ENCODE data around the gene PIGS.
"Not testable (repeated sequence)": the region's sequence is repeated elsewhere in the genome, so short reads cannot be mapped to it uniquely, and the experiment has no call there.

PIGS gene

GRCh38 chr17:28571361-28572122 lies at the start of gene PIGS:
TSS of gene PIGS (minus strand) at chr17:28571524. CDS start at chr17:28571496, 28 bp downstream.
- peak; percentile 87 for DNase-seq

GRCh38 chr17:28620010-28620409 lies 48.7 kb upstream of the PIGS start:
- no peak for DNase-seq

DNA sequence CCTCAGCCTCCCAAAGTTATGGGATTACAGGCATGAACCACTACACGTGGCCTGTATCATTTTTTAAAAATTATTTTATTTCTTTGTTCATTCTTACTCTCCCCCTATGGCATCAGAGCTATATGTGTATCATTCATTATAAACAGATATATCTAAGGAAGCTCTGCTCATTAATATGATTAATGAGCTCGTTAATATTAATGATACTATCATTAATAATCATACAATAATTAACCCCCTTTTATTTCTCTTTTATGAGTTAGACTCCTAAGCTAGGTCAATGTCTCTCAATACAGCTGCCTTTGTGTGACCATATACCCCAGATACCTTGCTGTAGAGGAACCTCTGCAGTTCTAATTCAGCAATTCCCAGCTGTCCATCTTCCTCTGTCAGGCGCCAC lies 47.1 kb upstream of the PIGS start:
- no peak for DNase-seq

DNA sequence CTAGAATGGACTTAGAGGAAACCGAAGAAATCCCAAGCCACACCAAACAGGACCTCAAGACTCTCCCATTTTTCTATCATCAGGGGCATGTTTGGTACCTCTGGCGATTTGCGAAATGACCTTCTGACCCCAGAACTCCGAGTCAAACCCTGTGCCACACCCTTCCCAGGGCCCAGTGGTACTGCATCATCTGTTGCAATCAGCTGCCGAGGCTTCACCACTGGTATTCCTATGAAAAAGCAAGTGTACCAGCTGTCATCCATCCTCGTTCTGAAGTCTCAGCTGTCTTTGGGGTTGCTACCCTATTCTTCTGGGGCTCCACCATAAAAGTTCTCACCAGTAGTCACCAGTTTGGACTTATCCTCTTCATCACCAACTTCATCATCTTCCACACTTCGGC lies 45.0 kb upstream of the PIGS start:
- DNase-seq, result no peak

DNA sequence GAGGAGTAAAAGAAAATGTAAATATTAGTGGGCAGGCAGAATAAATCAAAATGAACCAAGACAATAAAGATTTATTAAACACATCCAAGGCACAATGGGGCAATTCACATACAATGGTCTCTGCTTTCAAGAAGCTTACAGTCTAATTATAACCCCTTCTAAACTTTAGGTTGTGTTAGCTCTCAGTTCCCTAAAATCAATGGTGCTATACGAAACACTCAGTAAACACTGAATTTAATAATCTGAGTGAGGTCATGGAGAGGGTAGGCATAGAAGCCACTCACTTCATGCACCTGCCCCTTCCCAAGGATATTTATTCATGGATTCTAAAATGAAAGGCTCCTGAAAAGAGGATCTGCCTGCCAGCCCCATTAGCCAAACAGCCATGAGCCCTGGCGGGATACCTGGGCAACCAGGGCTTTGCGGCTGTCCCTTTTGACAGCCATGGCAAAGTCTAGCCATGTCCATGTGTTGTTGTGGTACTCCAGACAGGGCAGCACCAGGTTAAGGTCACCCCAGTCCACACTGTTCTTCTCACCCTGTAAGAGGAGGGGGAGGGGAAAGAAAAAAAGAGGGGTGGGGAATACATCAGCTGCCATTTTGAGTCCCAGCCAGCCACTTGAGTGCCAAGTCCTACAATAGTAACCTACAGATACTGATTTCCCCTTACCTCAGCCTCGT lies 44.1 kb upstream of the PIGS start:
- no peak for DNase-seq

GRCh38 chr17:28613931-28614381 lies 42.6 kb upstream of the PIGS start, which contains the start of gene RSKR:
TSS of gene RSKR (minus strand) at chr17:28614185. CDS start at chr17:28614161, 24 bp downstream.
- DNase-seq, result no peak

- DNase-seq, result peak; percentile 9
These were observed 41.9 kb upstream of the PIGS start for GRCh38 chr17:28612936-28613872.

GRCh38 chr17:28612531-28612930 lies 41.2 kb upstream of the PIGS start:
- no peak for DNase-seq

DNA sequence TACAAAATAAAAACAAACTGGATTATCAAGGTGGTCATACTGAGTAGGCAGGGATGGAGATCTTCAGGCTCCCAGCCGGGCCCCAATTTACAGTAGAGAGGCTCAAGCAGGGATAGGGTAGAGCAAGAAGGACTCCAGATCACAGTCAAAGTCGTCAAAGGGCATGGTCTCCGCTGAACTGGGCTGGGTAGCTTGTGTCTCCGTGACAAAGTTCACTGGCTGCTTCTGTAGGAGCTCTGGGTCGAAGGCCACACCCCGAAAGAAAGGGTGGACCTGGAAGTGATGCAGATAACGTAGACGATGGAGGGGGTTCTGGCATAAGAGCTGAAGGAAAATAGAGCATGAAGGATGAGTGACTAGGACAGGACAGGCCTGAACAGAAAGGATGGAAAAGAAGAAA lies 39.1 kb upstream of the PIGS start:
- no peak for DNase-seq

DNA sequence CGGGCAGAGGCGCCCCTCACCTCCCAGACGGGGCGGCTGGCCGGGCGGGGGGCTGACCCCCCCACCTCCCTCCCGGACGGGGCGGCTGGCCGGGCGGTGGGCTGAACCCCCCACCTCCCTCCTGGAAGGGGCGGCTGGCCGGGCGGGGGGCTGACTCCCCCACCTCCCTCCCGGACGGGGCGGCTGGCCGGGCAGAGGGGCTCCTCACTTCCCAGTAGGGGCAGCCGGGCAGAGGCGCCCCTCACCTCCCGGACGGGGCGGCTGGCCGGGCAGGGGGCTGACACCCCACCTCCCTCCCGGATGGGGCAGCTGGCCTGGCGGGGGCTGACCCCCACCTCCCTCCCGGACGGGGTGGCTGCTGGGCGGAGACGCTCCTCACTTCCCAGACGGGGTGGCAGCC lies 32.7 kb upstream of the PIGS start:
- not testable (repeated sequence) for DNase-seq

DNA sequence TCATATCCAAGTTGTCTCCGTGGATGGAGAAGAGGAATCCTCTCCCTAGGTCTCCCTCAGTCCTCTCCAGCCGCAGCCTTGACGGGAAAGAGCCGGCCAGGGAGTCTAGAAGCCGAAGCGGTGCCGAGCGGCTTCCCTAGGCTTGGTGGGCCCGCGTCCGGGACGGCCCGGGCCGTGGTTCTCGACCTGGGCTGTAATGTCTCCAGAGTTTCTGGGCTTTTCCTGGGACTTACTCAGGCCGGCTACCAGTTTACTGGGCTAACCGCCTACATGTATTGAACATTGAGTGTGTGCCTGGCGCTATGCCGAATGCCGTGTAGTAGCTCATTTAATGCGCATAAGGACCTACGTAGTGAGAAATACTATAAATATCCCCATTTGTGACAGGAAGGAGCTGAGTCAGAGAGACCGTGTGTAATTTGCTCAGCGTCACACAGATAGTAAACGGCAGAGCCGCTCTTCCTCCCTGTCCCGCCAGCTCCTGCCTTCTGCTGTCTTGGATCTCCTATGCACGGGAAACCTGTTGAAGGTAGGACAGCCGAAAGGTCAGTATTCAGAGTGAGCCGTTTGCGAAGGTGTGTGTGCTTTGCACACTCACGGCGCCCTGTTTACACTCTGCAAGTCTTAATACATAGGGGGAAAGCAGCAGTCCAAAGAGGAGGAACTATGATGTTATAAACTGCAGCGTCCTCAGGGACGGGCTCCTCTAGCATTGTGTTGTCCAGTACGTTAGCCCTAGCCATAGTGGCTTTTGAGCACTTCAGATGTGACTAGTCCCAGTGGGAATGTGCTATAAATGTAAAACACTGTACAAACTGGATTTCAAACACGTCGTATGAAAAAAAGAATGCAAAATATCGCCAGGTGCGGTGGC lies 28.2 kb upstream of the PIGS start:
- DNase-seq, result peak; percentile 61

GRCh38 chr17:28598799-28599310 lies 27.5 kb upstream of the PIGS start, which contains the start of gene SPAG5:
TSS of gene SPAG5 (minus strand) at chr17:28599025. CDS start at chr17:28598946, 79 bp downstream.
- DNase-seq, result peak; percentile 95

- no peak for DNase-seq
These were observed 27.1 kb upstream of the PIGS start for GRCh38 chr17:28598389-28598788.

DNA sequence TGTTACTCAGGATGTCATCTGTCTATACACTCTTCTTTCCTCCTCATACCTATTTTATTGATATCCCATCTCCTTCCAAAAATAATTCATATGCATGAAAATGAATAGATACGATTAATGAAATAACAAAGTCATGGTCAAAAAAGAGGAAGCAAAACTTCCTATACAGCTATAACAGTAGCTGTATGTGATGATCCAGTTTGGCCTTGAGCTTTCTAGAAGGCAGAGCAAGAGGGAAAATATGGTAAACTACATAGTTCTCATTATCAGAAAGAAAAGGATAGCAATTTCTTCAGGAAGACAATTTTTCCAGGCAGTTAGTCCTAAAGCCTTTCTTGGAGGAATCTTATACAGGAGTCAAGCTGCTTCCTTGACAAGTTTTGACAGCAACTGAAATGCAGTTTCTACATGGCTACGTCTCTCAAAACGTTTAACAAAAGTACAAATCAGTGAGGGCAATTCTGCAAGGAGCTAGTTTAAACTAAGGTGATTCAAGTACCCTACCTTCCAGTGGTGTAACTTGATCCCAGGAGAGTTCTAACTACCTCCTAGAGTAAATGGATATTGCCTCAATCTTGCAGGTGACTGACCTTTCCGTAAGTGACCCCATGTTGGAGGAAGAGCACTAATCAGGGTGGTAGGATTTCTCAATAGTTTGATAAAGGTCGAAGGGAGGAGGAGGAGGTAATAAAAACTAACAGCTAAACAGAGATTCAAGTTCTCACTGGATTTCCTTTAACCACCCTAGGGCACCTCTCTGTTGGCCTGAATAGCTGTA lies 26.5 kb upstream of the PIGS start:
- no peak for DNase-seq

GRCh38 chr17:28592260-28592659 lies 20.9 kb upstream of the PIGS start:
- no peak for DNase-seq

- DNase-seq, result no peak
These were observed 14.5 kb upstream of the PIGS start for GRCh38 chr17:28585851-28586250.

DNA sequence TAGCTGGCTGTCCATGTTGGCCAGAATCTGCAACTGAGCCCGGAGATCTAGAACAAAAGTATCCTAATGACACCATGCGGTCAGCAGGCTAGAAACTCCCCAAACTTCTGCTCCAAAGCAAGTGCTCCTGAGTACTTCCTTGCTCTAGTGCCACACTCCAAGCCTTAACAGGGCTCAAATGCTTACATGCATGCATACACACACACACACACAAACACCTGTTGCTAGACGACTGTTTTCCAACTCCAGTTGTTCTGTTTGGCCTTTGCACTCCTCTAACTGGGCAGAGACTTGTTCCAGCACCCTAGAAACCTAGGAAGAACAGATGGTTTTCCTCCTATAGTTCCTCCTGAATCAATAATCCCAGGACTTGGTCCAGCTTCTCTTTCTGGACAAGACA lies 13.1 kb upstream of the PIGS start:
- no peak for DNase-seq

DNA sequence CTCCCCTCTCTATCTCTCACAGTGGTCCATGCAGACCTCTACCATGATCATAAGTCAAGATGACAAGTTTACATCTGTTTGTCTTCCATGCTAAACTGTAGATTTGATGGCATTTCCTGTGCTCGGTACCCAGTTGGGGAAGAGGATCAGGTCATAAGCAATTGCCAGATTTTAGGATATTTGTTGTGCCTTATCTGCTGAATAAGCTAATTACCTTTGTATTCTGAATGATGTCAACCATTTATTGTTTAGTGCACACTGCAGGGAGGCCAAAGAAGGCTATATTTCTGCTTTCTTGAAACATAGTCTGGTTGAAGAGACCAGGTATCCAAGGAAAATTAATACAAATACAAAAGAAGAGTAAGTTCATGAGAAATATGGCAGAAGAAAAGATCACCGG lies 11.2 kb upstream of the PIGS start:
- DNase-seq, result no peak

- no peak for DNase-seq
These were observed 9.6 kb upstream of the PIGS start for GRCh38 chr17:28580959-28581358.

- no peak for DNase-seq
These were observed 8.2 kb upstream of the PIGS start for GRCh38 chr17:28579526-28579925.
